Stimulated activated naive CD8-positive, alpha-beta T cell treated with anti-CD3 and anti-CD28 coated beads, Interleukin-15, amount 100 ng/mL, for 72 hours (primary cell): Measurements from ENCODE around the gene ZNF576.

ENCODE experiments used
- ATAC-seq: fragments of 150-1000 bp; cut with Tn5 transposase; 2 replicates; pipeline ENCODE4 v1.10.0; 2021; ENCODE audit warnings: mild to moderate bottlenecking, moderate library complexity
- DNase-seq, 2 donors: peaks; one replicate each; pipeline ENCODE4 v3.0.0; 2021 to 2022
- H3K27ac Mint-ChIP-seq, 2 donors: one replicate each; pipeline ENCODE4 v1.8.0; 2022; ENCODE audit warnings: mild to moderate bottlenecking in 2 of 2, mixed read lengths in 2 of 2, moderate library complexity in 2 of 2
- H3K27me3 Mint-ChIP-seq: one replicate; pipeline ENCODE4 v1.8.0; 2022; ENCODE audit warnings: mixed read lengths
- H3K4me1 Mint-ChIP-seq: one replicate; pipeline ENCODE4 v1.8.0; 2022; ENCODE audit warnings: mild to moderate bottlenecking, mixed read lengths
- H3K4me3 Mint-ChIP-seq, 2 donors: one replicate each; pipeline ENCODE4 v1.8.0; 2022; ENCODE audit warnings: mild to moderate bottlenecking in 2 of 2, mixed read lengths in 2 of 2, moderate library complexity in 1 of 2
- H3K9me3 Mint-ChIP-seq, 2 donors: one replicate each; pipeline ENCODE4 v1.8.0; 2022; ENCODE audit warnings: mixed read lengths in 2 of 2

The ZNF576 gene

GRCh38 chr19:43607238-43608205 is 11.1 kb downstream of the ZNF576 start:
- Mint-ChIP-seq H3K27me3 (no peaks in the 10 kb centered on the region), H3K9me3 (no peaks in the 10 kb centered on the region), H3K4me1 (peaks cover 25% of the 10 kb centered on the region), H3K4me3 (peak overlapping the region in 1 of 2 donors; percentile 14), H3K27ac (peak overlapping the region; percentile 6 to 91)
- no peak for DNase-seq
- ATAC-seq = peak; percentile 62

- DNase-seq (no peak), ATAC-seq (no peak)
- Mint-ChIP-seq H3K9me3 (no peaks in the 10 kb centered on the region), H3K4me3 (no peak overlapping the region), H3K27me3 (no peaks in the 10 kb centered on the region), H3K4me1 (peaks cover 25% of the 10 kb centered on the region), H3K27ac (peak overlapping the region in 1 of 2 donors; percentile 28)
Observed at GRCh38 chr19:43609872-43610271, 13.5 kb downstream of the ZNF576 start.

- DNase-seq (no peak), ATAC-seq (no peak)
- H3K4me1 Mint-ChIP-seq = peaks cover 25% of the 10 kb centered on the region
- H3K27ac Mint-ChIP-seq = peak overlapping the region; percentile 59 to 83
- H3K27me3 Mint-ChIP-seq = no peaks in the 10 kb centered on the region
- H3K4me3 Mint-ChIP-seq = no peak overlapping the region
- no peaks in the 10 kb centered on the region for H3K9me3 Mint-ChIP-seq
Observed at GRCh38 chr19:43610493-43610892, 14.1 kb downstream of the ZNF576 start.

- Mint-ChIP-seq H3K27me3 (no peaks in the 10 kb centered on the region), H3K4me1 (peaks cover 33% of the 10 kb centered on the region), H3K4me3 (no peak within 1 kb of the TSS), H3K27ac (peak within 1 kb of the TSS; percentile 55 to 61), H3K9me3 (no peaks in the 10 kb centered on the region)
- no peak for DNase-seq
- ATAC-seq = no peak
Observed at GRCh38 chr19:43611788-43612187, 15.4 kb downstream of the ZNF576 start, which contains the start of gene SRRM5. Gene SRRM5, plus strand, starts transcription at chr19:43612088. Its CDS starts 34 bp downstream, at chr19:43612122.

GRCh38 chr19:43612374-43612773 is 16.0 kb downstream of the ZNF576 start:
- Mint-ChIP-seq H3K9me3 (no peaks in the 10 kb centered on the region), H3K4me1 (peaks cover 29% of the 10 kb centered on the region), H3K27ac (no peak overlapping the region), H3K4me3 (no peak overlapping the region), H3K27me3 (no peaks in the 10 kb centered on the region)
- no peak for ATAC-seq
- no peak for DNase-seq

GRCh38 chr19:43616306-43616705 is 19.9 kb downstream of the ZNF576 start:
- no peaks in the 10 kb centered on the region for H3K27me3 Mint-ChIP-seq
- H3K27ac Mint-ChIP-seq = no peak overlapping the region
- DNase-seq = no peak
- ATAC-seq = no peak
- H3K4me1 Mint-ChIP-seq = peaks cover 36% of the 10 kb centered on the region
- H3K9me3 Mint-ChIP-seq = no peaks in the 10 kb centered on the region
- H3K4me3 Mint-ChIP-seq = no peak overlapping the region

GRCh38 chr19:43616954-43617353 is 20.6 kb downstream of the ZNF576 start:
- DNase-seq (no peak), ATAC-seq (no peak)
- Mint-ChIP-seq H3K27me3 (no peaks in the 10 kb centered on the region), H3K4me3 (no peak overlapping the region), H3K27ac (no peak overlapping the region), H3K9me3 (no peaks in the 10 kb centered on the region), H3K4me1 (peaks cover 40% of the 10 kb centered on the region)

- H3K27ac Mint-ChIP-seq = peak overlapping the region; percentile 98 to 99
Observed at GRCh38 chr19:43618921-43619261, 22.5 kb downstream of the ZNF576 start.

GRCh38 chr19:43619262-43620060 is 23.1 kb downstream of the ZNF576 start, which contains the start of gene ZNF428:
Gene ZNF428, minus strand, starts transcription at chr19:43619629. Its CDS starts 5,325 bp downstream, at chr19:43614304.
- Mint-ChIP-seq H3K4me1 (peaks cover 46% of the 10 kb centered on the region), H3K27me3 (no peaks in the 10 kb centered on the region), H3K9me3 (no peaks in the 10 kb centered on the region), H3K4me3 (peak within 1 kb of the TSS; percentile 93 to 95), H3K27ac (peak within 1 kb of the TSS; percentile 98 to 99)
- DNase-seq (peak; percentile 89 to 90), ATAC-seq (peak; percentile 92)

More at GRCh38 chr19:43618921-43619261, 22.5 kb downstream of the ZNF576 start:
- H3K4me1 Mint-ChIP-seq = peaks cover 40% of the 10 kb centered on the region
- ATAC-seq (peak; percentile 71), DNase-seq (peak; percentile 60 to 67)
- H3K27me3 Mint-ChIP-seq = no peaks in the 10 kb centered on the region
- peak overlapping the region; percentile 93 to 95 for H3K4me3 Mint-ChIP-seq
- no peaks in the 10 kb centered on the region for H3K9me3 Mint-ChIP-seq

- Mint-ChIP-seq H3K4me1 (peaks cover 55% of the 10 kb centered on the region), H3K9me3 (no peaks in the 10 kb centered on the region), H3K27me3 (no peaks in the 10 kb centered on the region), H3K4me3 (peak overlapping the region; percentile 93 to 95), H3K27ac (peak overlapping the region; percentile 98 to 99)
- ATAC-seq (peak; percentile 2), DNase-seq (no peak)
Observed at GRCh38 chr19:43620061-43621001, 23.9 kb downstream of the ZNF576 start.

- peaks cover 60% of the 10 kb centered on the region for H3K4me1 Mint-ChIP-seq
- H3K9me3 Mint-ChIP-seq = no peaks in the 10 kb centered on the region
- no peak for DNase-seq
- no peak for ATAC-seq
- peaks cover 17% of the 10 kb centered on the region for H3K27me3 Mint-ChIP-seq
- no peak overlapping the region for H3K27ac Mint-ChIP-seq
- H3K4me3 Mint-ChIP-seq = no peak overlapping the region
Observed at GRCh38 chr19:43622070-43622469, 25.7 kb downstream of the ZNF576 start.

GRCh38 chr19:43622956-43623355 is 26.6 kb downstream of the ZNF576 start:
- H3K4me1 Mint-ChIP-seq = peaks cover 61% of the 10 kb centered on the region
- H3K9me3 Mint-ChIP-seq = no peaks in the 10 kb centered on the region
- no peak overlapping the region for H3K27ac Mint-ChIP-seq
- DNase-seq = no peak
- H3K4me3 Mint-ChIP-seq = peak overlapping the region in 1 of 2 donors; percentile 0
- H3K27me3 Mint-ChIP-seq = peaks cover 26% of the 10 kb centered on the region
- ATAC-seq = no peak

- Mint-ChIP-seq H3K27me3 (peaks cover 28% of the 10 kb centered on the region), H3K4me1 (peaks cover 50% of the 10 kb centered on the region), H3K9me3 (no peaks in the 10 kb centered on the region), H3K4me3 (no peak overlapping the region), H3K27ac (no peak overlapping the region)
- ATAC-seq (no peak), DNase-seq (no peak)
Observed at GRCh38 chr19:43623889-43624670, 27.7 kb downstream of the ZNF576 start.

- DNase-seq = peak; percentile 86 to 88
- Mint-ChIP-seq H3K9me3 (no peaks in the 10 kb centered on the region), H3K27me3 (peaks cover 28% of the 10 kb centered on the region), H3K4me3 (peak overlapping the region in 1 of 2 donors; percentile 22), H3K4me1 (peaks cover 48% of the 10 kb centered on the region), H3K27ac (no peak overlapping the region)
- ATAC-seq = peak; percentile 87
Observed at GRCh38 chr19:43624933-43625332, 28.5 kb downstream of the ZNF576 start.
